ENCODE results near the gene WIPF2. TPM values are rescaled to one million over a fixed set of nuclear protein-coding genes. Genes with fewer than 3 reads are reported as not detected.

Gene WIPF2
- 10 to 100 TPM in 2 of 4 donors, 1 to 10 TPM in 2; 4.9 to 34.3 (median 8.6) TPM for total RNA-seq

GRCh38 chr17:40218740-40219593 is at the start of gene WIPF2:
Gene WIPF2, plus strand, starts transcription at chr17:40219304. Its CDS starts 37,156 bp downstream, at chr17:40256460.
- H3K36me3 ChIP-seq = no peaks in the 10 kb centered on the region
- H3K4me1 ChIP-seq = no peaks in the 10 kb centered on the region
- TF ChIP-seq CTCF (IDR thresholded peaks at IDR 0.05) = peak; percentile 67 to 88 (median 83)
- TF ChIP-seq POLR2A (IDR thresholded peaks at IDR 0.05) = peak; percentile 75 to 77
- H3K4me3 ChIP-seq = peak within 1 kb of the TSS; percentile 74 to 89
- peak within 1 kb of the TSS; percentile 85 to 97 for H3K27ac ChIP-seq
- DNase-seq = peak; percentile 97
- intact Hi-C loops (cut with DNase I; ENCODE audit: low total_unique reads) = no loop called here
- no peaks in the 10 kb centered on the region for H3K9me3 ChIP-seq
- H3K27me3 ChIP-seq = no peaks in the 10 kb centered on the region

- DNase-seq = no peak
- no peaks in the 10 kb centered on the region for H3K27me3 ChIP-seq
- no peak overlapping the region for H3K27ac ChIP-seq
- intact Hi-C loops (cut with DNase I; ENCODE audit: low total_unique reads) = no loop called here
- no peaks in the 10 kb centered on the region for H3K9me3 ChIP-seq
- no peaks in the 10 kb centered on the region for H3K36me3 ChIP-seq
- H3K4me1 ChIP-seq = no peaks in the 10 kb centered on the region
- no peak overlapping the region for H3K4me3 ChIP-seq
- TF ChIP-seq POLR2A (IDR thresholded peaks at IDR 0.05) (no peak), CTCF (IDR thresholded peaks at IDR 0.05) (no peak)
These were observed 48.8 kb upstream of the WIPF2 start for GRCh38 chr17:40170325-40170724.

DNA sequence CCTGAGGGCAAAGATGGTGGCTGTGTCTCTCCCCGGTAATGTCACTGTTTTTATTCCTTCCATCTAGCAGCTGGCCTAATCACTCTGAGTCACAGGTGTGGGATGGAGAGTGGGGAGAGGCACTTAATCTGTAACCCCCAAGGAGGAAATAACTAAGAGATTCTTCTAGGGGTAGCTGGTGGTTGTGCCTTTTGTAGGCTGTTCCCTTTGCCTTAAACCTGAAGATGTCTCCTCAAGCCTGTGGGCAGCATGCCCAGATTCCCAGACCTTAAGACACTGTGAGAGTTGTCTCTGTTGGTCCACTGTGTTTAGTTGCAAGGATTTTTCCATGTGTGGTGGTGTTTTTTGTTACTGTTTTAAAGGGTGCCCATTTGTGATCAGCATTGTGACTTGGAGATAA is 47.4 kb upstream of the WIPF2 start:
- Histone ChIP-seq H3K36me3 (no peaks in the 10 kb centered on the region), H3K4me3 (no peak overlapping the region), H3K27me3 (no peaks in the 10 kb centered on the region), H3K27ac (no peak overlapping the region), H3K9me3 (no peaks in the 10 kb centered on the region), H3K4me1 (peaks cover 0 to 3% of the 10 kb centered on the region in 2 donors)
- TF ChIP-seq CTCF (IDR thresholded peaks at IDR 0.05) (no peak), POLR2A (IDR thresholded peaks at IDR 0.05) (no peak)
- intact Hi-C loops (cut with DNase I; ENCODE audit: low total_unique reads) = no loop called here
- DNase-seq = no peak

DNA sequence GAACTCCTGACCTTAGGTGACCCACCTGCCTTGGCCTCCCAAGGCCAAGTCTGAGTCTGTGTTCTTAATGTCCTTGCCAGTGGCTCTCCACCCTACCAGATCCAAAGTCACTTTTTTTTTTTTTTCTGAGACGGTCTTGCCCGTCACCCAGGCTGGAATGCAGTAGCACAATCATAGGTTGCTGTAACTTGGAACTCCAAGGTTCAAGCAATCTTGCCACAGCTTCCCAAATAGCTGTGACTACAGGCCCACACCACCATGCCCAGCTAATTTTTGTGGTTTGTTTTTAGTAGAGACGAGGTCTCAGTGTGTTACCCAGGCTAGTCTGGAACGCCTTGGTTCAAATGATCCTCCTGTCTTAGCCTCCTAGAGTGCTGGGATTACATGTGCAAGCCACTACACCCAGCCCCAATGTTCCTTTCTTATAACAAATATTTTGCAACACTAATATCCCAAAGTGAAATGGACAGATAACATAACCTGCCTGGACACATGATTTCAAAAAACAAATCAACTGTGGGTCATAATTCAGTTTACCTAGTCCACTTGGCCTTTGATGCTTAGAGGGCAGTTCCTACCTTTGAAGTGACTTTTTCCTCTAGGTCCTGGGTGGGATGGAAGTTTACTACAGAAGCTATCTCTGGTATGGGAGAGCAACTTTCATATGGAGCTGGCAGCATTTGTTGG is 45.9 kb upstream of the WIPF2 start:
- intact Hi-C loops (cut with DNase I; ENCODE audit: low total_unique reads) = no loop called here
- no peak for DNase-seq
- Histone ChIP-seq H3K36me3 (no peaks in the 10 kb centered on the region), H3K27ac (no peak overlapping the region), H3K4me3 (no peak overlapping the region), H3K27me3 (no peaks in the 10 kb centered on the region), H3K9me3 (no peaks in the 10 kb centered on the region), H3K4me1 (peaks cover 0 to 15% of the 10 kb centered on the region in 2 donors)
- TF ChIP-seq CTCF (IDR thresholded peaks at IDR 0.05) = no peak
- no peak for TF ChIP-seq POLR2A (IDR thresholded peaks at IDR 0.05)

- no peak overlapping the region for H3K27ac ChIP-seq
- peaks cover 0 to 15% of the 10 kb centered on the region in 2 donors for H3K4me1 ChIP-seq
- no peaks in the 10 kb centered on the region for H3K27me3 ChIP-seq
- DNase-seq = no peak
- no peak overlapping the region for H3K4me3 ChIP-seq
- intact Hi-C loops (cut with DNase I; ENCODE audit: low total_unique reads) = no loop called here
- H3K9me3 ChIP-seq = no peaks in the 10 kb centered on the region
- TF ChIP-seq CTCF (IDR thresholded peaks at IDR 0.05) = no peak
- TF ChIP-seq POLR2A (IDR thresholded peaks at IDR 0.05) = no peak
- no peaks in the 10 kb centered on the region for H3K36me3 ChIP-seq
These were observed 45.3 kb upstream of the WIPF2 start for GRCh38 chr17:40173778-40174135.
